Measurements from ENCODE around the gene RPS24. TPM values are rescaled to one million over a fixed set of nuclear protein-coding genes. Genes with fewer than 3 reads are reported as not detected.

Gene RPS24
- total and polyA plus RNA-seq, 2 of the 13 experiments (the other 11 are each of a cell fraction or from before 2014, with no cell fraction given) = 2,690 to 3,319 TPM

DNA sequence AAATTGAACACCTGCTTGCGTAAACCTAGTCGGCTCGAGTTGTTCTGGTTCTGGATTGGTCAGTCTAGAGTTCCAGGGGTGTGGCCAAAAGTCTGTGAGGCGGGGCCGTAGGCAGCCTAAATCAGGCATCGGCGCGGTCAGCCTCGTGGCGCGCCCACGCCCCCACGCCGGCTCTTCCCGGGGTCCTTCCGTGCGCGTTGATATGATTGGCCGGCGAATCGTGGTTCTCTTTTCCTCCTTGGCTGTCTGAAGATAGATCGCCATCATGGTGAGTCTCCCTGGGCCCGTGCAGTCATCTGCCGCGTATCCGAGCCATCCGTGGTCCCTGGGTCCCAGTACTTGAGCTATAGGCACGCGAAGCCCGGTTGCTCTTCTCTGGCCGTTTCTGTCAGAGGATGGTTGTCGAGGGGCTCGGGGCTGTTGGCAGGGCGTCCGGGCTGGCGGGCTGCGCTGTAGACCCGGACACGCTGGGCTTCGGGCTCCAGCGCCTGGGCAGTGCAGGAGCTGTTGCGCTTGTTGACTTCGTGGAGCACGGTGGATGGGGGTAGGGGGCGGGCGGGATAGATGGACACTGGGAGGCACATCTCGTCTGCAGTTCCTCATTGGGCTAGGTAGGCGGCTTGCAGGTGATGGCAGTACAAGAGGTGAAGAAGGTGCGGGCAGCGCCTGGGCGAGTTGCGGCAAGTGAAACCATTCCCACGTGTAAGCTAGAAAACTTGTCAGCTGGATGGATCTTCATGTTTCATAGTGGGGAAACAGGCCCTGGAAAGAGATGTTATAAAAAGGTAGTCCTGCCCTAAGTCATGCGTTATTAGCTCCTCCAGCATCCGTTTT, at the start of gene RPS24 (continued):
- 0 out of 2 replicates have a peak, but pooled peaks have one; percentile 43 for TF ChIP-seq ZNF784 (CRISPR knock-in tag; IDR thresholded peaks at IDR 0.05; ENCODE audit: borderline replicate concordance)
- no peak for TF ChIP-seq MZF1 (CRISPR knock-in tag; IDR thresholded peaks at IDR 0.05; ENCODE audit: borderline replicate concordance)
- TF ChIP-seq JUNB (CRISPR knock-in tag; IDR thresholded peaks at IDR 0.05; ENCODE audit: borderline replicate concordance) = no peak
- peak; percentile 22; the same call in 1 of the 2 replicates for TF ChIP-seq NKX3-1 (CRISPR knock-in tag; IDR thresholded peaks at IDR 0.05)
- peak; percentile 92 for TF ChIP-seq HDAC1 (CRISPR knock-in tag; IDR thresholded peaks at IDR 0.05)
- TF ChIP-seq ZNF337 (CRISPR knock-in tag; IDR thresholded peaks at IDR 0.05; ENCODE audit: borderline replicate concordance, low read depth) = peak; percentile 90; the same call in 1 of the 2 replicates
- TF ChIP-seq ZZZ3 (CRISPR knock-in tag; IDR thresholded peaks at IDR 0.05; ENCODE audit: borderline replicate concordance) = peak; percentile 95; the same call in 1 of the 2 replicates
- no peak for TF ChIP-seq ATF7 (IDR thresholded peaks at IDR 0.05)
- no peak for TF ChIP-seq ATF7 (CRISPR knock-in tag; IDR thresholded peaks at IDR 0.05)
- peak; percentile 72; the same call in 1 of the 2 replicates for TF ChIP-seq ZNF441 (CRISPR knock-in tag; IDR thresholded peaks at IDR 0.05; ENCODE audit: borderline replicate concordance)
- no peak; the same call in 1 of the 2 replicates for TF ChIP-seq AHR (CRISPR knock-in tag; IDR thresholded peaks at IDR 0.05)
- TF ChIP-seq ZFP62 (CRISPR knock-in tag; IDR thresholded peaks at IDR 0.05) = no peak
- TF ChIP-seq, protein P1, sequence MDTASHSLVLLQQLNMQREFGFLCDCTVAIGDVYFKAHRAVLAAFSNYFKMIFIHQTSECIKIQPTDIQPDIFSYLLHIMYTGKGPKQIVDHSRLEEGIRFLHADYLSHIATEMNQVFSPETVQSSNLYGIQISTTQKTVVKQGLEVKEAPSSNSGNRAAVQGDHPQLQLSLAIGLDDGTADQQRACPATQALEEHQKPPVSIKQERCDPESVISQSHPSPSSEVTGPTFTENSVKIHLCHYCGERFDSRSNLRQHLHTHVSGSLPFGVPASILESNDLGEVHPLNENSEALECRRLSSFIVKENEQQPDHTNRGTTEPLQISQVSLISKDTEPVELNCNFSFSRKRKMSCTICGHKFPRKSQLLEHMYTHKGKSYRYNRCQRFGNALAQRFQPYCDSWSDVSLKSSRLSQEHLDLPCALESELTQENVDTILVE (CRISPR knock-in tag; IDR thresholded peaks at IDR 0.05) = no peak
- TF ChIP-seq ZNF484 (CRISPR knock-in tag; IDR thresholded peaks at IDR 0.05; ENCODE audit: borderline replicate concordance, low read depth) = no peak
- TF ChIP-seq, protein P2, sequence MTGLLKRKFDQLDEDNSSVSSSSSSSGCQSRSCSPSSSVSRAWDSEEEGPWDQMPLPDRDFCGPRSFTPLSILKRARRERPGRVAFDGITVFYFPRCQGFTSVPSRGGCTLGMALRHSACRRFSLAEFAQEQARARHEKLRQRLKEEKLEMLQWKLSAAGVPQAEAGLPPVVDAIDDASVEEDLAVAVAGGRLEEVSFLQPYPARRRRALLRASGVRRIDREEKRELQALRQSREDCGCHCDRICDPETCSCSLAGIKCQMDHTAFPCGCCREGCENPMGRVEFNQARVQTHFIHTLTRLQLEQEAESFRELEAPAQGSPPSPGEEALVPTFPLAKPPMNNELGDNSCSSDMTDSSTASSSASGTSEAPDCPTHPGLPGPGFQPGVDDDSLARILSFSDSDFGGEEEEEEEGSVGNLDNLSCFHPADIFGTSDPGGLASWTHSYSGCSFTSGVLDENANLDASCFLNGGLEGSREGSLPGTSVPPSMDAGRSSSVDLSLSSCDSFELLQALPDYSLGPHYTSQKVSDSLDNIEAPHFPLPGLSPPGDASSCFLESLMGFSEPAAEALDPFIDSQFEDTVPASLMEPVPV (CRISPR knock-in tag; IDR thresholded peaks at IDR 0.05) = no peak; the same call in 1 of the 2 replicates
- peak; percentile 98 for TF ChIP-seq BRD4 (CRISPR knock-in tag; IDR thresholded peaks at IDR 0.05)
- no peak for TF ChIP-seq DPF2 (CRISPR knock-in tag; IDR thresholded peaks at IDR 0.05; ENCODE audit: borderline replicate concordance, low read depth)
- 0 out of 2 replicates have a peak, but pooled peaks have one; percentile 67 for TF ChIP-seq ZNF576 (CRISPR knock-in tag; IDR thresholded peaks at IDR 0.05)
- TF ChIP-seq YEATS2 (CRISPR knock-in tag; IDR thresholded peaks at IDR 0.05; ENCODE audit: borderline replicate concordance) = peak; percentile 98
- TF ChIP-seq MATR3 (CRISPR knock-in tag; IDR thresholded peaks at IDR 0.05) = no peak
- peak; percentile 89 for TF ChIP-seq SP4 (CRISPR knock-in tag; IDR thresholded peaks at IDR 0.05)
- TF ChIP-seq ZIK1 (CRISPR knock-in tag; IDR thresholded peaks at IDR 0.05; ENCODE audit: borderline replicate concordance, low read depth) = no peak
- 0 out of 2 replicates have a peak, but pooled peaks have one; percentile 54 for TF ChIP-seq E2F2 (CRISPR knock-in tag; IDR thresholded peaks at IDR 0.05; ENCODE audit: borderline replicate concordance)
- no peak for TF ChIP-seq RAD51 (IDR thresholded peaks at IDR 0.05; ENCODE audit: borderline replicate concordance)
- 0 out of 2 replicates have a peak, but pooled peaks have one; percentile 53 for TF ChIP-seq ZNF678 (CRISPR knock-in tag; IDR thresholded peaks at IDR 0.05)

All from HepG2 (cell line).